Heart left ventricle (tissue), 13 donors: Measurements from ENCODE around the gene CDH23.

Source experiments
- POLR2A ChIP-seq, 2 donors: fragments of 450-650 bp; IDR thresholded peaks; one replicate each; pipeline ENCODE4 v1.6.1; 2017; ENCODE audit warnings: antibody characterized with exemption in 2 of 2, mild to moderate bottlenecking in 2 of 2, moderate library complexity in 2 of 2
- TF ChIP-seq, protein P1 (sequence below), 12 donors: fragments of 200-600 bp; sonication (generic) in 4 of 12; IDR thresholded peaks; one replicate each; pipeline versions ENCODE4 v1.5.0 to v1.8.0; 2018 to 2022; ENCODE audit warnings: antibody characterized with exemption in 12 of 12, mild to moderate bottlenecking in 5 of 12
- donor health status: ischemic (EF 13 %, LVEDD 7.1; RV severe dilation, severe dysfunction).
- donor health status: DM: no; HTN: yes; CAD: no.
- donor health status: DM: no; HTN: no; CAD: no.
- donor health status: ischemic (EF 25% LVEDD 6.9; RV normal size, moderate dysfunction).
- donor health status: ischemic (EF 25% LVEDD 5.7; RV mildly dilated, moderate dysfunction).
- donor health status: ischemic (EF 35%, LVEDD 5.7; RV mildly dilated, moderate dysfunction).
- donor health status: nonischemic (EF 11% LVEDD 7.7; RV severe dilation, severe dysfunction).
- donor health status: DM: yes; HTN: yes; CAD: no.
- donor health status: PGD.
- donor health status: ischemic (EF 29% LVEDD 5.4; RV normal size, mild dysfunction).
- donor health status: nonischemic (EF 23%, LVEDD 6.1; RV moderate dilation, normal function).

- TF ChIP-seq POLR2A (IDR thresholded peaks at IDR 0.05): no peak
- TF ChIP-seq, protein P1, sequence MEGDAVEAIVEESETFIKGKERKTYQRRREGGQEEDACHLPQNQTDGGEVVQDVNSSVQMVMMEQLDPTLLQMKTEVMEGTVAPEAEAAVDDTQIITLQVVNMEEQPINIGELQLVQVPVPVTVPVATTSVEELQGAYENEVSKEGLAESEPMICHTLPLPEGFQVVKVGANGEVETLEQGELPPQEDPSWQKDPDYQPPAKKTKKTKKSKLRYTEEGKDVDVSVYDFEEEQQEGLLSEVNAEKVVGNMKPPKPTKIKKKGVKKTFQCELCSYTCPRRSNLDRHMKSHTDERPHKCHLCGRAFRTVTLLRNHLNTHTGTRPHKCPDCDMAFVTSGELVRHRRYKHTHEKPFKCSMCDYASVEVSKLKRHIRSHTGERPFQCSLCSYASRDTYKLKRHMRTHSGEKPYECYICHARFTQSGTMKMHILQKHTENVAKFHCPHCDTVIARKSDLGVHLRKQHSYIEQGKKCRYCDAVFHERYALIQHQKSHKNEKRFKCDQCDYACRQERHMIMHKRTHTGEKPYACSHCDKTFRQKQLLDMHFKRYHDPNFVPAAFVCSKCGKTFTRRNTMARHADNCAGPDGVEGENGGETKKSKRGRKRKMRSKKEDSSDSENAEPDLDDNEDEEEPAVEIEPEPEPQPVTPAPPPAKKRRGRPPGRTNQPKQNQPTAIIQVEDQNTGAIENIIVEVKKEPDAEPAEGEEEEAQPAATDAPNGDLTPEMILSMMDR (IDR thresholded peaks at IDR 0.05): no peak
These were observed 6.3 kb upstream of the CDH23 start for GRCh38 chr10:71390461-71390835.
